PC-9 (cell line): ENCODE data around the gene CSTA.

ENCODE experiments used
- EZH2 ChIP-seq: fragments of 200-600 bp; sonication (generic); IDR thresholded peaks from 2 replicates; pipeline ENCODE4 v1.8.0; 2017; ENCODE audit warnings: antibody characterized with exemption, low read depth
- TF ChIP-seq, protein P1 (sequence below): fragments of 200-600 bp; sonication (generic); conservative IDR thresholded peaks from 2 replicates; pipeline ENCODE4 v1.6.1; 2017; ENCODE audit warnings: mixed run types, antibody characterized with exemption, mild to moderate bottlenecking, moderate library complexity

DNA sequence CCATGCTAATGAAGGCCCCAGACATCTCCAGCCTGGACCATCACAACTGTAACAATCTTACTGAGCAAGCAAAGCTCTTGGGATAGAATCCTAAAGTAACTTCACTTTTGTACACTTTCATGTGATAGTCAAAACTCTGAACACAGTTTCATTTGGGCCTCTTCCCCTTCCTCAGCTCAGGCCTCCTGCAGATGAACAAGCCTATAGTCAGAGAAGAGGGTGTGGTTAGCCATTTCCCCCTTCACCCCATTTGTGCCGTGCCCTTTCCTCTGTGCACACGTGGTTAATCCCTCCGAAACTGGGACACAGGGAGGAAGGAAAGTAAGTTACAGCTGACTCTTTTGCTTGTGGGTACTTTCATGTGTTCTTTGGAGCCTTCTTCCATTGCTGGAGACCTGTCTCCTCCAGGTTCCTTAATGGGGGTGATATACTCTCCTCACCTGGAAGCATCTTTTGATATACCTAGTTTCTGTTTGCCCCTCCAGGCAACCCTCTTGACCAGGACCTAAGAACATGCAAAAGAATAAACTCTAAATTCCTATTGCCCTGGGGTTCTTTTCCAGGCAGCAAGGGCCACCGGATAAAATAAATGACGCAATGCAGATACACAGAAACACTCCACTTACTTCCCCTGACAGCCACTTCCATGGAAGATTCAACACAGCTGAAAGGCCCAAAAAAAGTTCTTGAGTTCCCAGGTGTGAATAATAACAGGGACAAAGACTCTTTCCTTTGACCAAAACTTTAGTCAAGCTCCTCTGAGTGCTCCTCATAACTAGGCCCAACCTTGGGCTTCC is 29.6 kb upstream of the CSTA start:
- TF ChIP-seq, protein P1, sequence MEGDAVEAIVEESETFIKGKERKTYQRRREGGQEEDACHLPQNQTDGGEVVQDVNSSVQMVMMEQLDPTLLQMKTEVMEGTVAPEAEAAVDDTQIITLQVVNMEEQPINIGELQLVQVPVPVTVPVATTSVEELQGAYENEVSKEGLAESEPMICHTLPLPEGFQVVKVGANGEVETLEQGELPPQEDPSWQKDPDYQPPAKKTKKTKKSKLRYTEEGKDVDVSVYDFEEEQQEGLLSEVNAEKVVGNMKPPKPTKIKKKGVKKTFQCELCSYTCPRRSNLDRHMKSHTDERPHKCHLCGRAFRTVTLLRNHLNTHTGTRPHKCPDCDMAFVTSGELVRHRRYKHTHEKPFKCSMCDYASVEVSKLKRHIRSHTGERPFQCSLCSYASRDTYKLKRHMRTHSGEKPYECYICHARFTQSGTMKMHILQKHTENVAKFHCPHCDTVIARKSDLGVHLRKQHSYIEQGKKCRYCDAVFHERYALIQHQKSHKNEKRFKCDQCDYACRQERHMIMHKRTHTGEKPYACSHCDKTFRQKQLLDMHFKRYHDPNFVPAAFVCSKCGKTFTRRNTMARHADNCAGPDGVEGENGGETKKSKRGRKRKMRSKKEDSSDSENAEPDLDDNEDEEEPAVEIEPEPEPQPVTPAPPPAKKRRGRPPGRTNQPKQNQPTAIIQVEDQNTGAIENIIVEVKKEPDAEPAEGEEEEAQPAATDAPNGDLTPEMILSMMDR, result no peak
- no peak for TF ChIP-seq EZH2
